Neural crest cell (in vitro differentiated cells): ENCODE results near the gene DGKZ. TPM values are rescaled to one million over a fixed set of nuclear protein-coding genes. Genes with fewer than 3 reads are reported as not detected.
A peak's percentile ranks its signal among the peaks of the same experiment; 100 is the strongest.

Experiments used
- DNase-seq: peaks from one replicate; pipeline ENCODE4 v3.0.0; 2021; ENCODE audit warnings: low read depth, mixed read lengths, low spot score
- H3K27ac Mint-ChIP-seq: one replicate; pipeline ENCODE4 v1.8.0; 2021; ENCODE audit warnings: mild to moderate bottlenecking, mixed read lengths; ENCODE audit not compliant: unreplicated experiment
- H3K27me3 Mint-ChIP-seq: 2 replicates; pipeline ENCODE4 v1.8.0; 2021; ENCODE audit warnings: low read depth, mild to moderate bottlenecking, mixed read lengths
- H3K36me3 Mint-ChIP-seq: 2 replicates; pipeline ENCODE4 v1.8.0; 2021; ENCODE audit warnings: low read depth, mild to moderate bottlenecking, mixed read lengths
- H3K4me1 Mint-ChIP-seq: 2 replicates; pipeline ENCODE4 v1.8.0; 2021; ENCODE audit warnings: mixed read lengths
- H3K4me3 Mint-ChIP-seq: one replicate; pipeline ENCODE4 v1.8.0; 2021; ENCODE audit warnings: mild to moderate bottlenecking, mixed read lengths
- H3K9me3 Mint-ChIP-seq: 2 replicates; pipeline ENCODE4 v1.8.0; 2021; ENCODE audit warnings: mixed read lengths
- total RNA-seq: library from RNA; stranded (reverse); gene quantifications from 2 replicates; pipeline ENCODE4 v1.2.1, GENCODE V29; 2021
- TF ChIP-seq, protein P1 (sequence below): fragments of 200-600 bp; sonication (generic); conservative IDR thresholded peaks from 2 replicates; pipeline ENCODE4 v1.5.0; 2021; ENCODE audit warnings: antibody characterized with exemption, mild to moderate bottlenecking

Gene DGKZ
- total RNA-seq, 1 donor from 2014 or later = 60.1 TPM

DNA sequence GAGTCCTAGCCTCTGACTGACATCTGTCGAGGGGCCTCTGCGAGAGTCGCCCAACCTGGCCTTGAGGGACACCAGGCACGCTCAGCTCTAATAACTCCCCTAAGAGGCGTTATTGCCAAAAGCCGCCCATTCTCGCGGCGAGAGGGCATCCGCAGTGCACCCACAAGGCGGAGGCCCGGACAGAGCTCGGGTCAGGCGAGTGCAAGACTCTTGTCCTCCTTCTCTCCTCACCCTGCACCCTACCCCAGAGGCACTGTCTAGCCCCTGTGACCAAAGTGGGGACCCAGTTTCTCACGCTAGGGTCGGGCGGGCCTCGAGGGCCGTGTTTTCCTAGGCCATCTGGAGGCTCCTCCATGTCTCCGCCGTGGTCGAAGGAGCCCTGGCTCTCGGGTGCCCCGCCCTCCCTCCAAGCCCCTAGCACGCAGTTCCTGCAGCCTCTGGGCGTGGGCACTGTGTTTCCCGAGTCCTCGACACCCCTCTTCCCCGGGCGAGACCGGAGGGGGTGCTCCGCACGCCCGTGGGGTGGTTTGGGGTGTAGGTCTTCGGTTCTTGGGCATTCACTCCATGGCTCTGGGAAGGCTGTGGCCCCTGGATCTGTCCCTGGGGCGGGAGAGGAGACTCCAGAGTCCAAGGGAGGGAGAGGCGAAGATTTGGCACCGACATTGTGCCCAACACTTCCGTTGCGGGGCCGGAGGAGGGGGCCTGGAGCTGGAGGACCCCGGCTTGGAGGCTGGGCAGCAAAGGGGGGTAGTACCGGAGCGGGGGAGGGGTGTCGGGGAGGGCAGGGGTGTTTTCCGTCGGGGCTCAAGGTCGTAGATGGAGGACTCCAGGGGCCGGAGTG lies 43.3 kb downstream of the DGKZ start:
- TF ChIP-seq, protein P1, sequence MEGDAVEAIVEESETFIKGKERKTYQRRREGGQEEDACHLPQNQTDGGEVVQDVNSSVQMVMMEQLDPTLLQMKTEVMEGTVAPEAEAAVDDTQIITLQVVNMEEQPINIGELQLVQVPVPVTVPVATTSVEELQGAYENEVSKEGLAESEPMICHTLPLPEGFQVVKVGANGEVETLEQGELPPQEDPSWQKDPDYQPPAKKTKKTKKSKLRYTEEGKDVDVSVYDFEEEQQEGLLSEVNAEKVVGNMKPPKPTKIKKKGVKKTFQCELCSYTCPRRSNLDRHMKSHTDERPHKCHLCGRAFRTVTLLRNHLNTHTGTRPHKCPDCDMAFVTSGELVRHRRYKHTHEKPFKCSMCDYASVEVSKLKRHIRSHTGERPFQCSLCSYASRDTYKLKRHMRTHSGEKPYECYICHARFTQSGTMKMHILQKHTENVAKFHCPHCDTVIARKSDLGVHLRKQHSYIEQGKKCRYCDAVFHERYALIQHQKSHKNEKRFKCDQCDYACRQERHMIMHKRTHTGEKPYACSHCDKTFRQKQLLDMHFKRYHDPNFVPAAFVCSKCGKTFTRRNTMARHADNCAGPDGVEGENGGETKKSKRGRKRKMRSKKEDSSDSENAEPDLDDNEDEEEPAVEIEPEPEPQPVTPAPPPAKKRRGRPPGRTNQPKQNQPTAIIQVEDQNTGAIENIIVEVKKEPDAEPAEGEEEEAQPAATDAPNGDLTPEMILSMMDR = no peak
- DNase-seq = no peak
- peaks cover 18% of the 10 kb centered on the region for H3K4me1 Mint-ChIP-seq
- H3K4me3 Mint-ChIP-seq = peak overlapping the region; percentile 74
- H3K9me3 Mint-ChIP-seq = no peaks in the 10 kb centered on the region
- H3K36me3 Mint-ChIP-seq = no peaks in the 10 kb centered on the region
- peaks cover 75% of the 10 kb centered on the region for H3K27me3 Mint-ChIP-seq
- H3K27ac Mint-ChIP-seq = no peak overlapping the region

DNA sequence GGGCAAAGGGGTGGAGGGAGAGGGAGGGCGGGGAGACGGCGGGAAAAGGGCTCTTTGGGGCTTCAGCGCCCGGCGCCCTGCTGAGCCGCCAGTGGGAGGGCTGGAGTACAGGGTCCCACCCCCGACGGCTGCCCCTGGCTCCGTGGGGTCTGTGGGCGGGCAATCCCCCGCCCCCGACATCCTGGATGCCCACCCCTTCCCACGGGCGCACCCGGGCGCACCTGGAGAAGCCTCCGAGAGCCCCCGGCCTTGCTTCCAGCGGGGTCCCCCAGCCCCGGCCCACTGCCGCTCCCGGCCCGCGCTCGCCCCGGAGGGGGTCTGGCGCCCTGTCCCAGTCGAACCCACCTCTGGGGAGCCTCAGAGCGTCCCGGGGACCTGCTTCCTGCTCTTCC lies 43.9 kb downstream of the DGKZ start:
- Mint-ChIP-seq H3K27me3 (peaks cover 69% of the 10 kb centered on the region), H3K36me3 (no peaks in the 10 kb centered on the region), H3K9me3 (no peaks in the 10 kb centered on the region), H3K4me3 (no peak overlapping the region), H3K4me1 (peaks cover 18% of the 10 kb centered on the region), H3K27ac (no peak overlapping the region)
- TF ChIP-seq, protein P1 = no peak
- DNase-seq = no peak

DNA sequence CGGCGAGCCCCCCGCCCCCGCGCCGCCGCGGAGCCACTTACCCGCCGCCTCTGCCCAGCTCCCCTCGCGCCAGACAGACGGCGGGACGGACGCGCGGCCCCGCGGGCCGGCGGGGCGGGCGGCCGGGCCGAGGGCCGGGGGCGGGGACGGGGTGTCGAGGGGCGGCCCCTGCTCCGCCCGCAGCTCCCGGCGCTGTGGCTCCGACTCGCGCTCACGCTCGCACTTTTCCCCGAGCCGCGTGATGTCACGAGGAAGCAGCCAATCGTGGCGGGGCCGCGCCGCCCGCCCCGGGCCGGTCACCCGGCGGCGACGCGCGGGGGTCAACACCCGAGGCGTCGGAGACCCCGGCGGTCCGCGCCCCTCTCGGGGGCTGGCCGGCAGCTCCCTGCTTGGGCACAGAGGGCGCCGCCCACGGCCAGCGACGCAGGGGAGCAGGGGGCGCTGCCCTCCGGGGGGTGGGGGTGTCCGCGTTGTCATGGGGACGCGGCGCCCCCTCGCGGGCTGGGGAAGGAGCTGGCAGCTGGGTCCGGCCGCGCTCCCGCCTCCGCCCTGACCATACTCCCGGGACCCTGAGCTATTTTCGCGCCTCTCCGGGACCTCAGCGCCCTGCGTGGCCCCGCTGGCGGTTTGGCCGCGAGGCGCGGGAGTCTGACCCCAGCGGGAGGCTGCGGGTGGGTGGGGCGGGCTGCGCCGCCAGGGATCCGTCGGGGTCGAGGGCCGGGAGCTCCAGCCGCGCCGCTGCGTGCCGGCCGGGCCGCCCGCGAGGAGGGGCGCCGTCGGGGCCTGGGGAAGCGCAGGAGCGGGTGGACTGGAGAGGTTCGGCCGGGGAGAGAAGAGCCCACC lies 44.5 kb downstream of the DGKZ start, which contains the start of gene CHRM4:
CHRM4 (minus strand) TSS at position 199 of the 843 bp plus-strand sequence. CDS start 5,219 bp downstream, outside the sequence.
- TF ChIP-seq, protein P1 = peak; percentile 57

DNA sequence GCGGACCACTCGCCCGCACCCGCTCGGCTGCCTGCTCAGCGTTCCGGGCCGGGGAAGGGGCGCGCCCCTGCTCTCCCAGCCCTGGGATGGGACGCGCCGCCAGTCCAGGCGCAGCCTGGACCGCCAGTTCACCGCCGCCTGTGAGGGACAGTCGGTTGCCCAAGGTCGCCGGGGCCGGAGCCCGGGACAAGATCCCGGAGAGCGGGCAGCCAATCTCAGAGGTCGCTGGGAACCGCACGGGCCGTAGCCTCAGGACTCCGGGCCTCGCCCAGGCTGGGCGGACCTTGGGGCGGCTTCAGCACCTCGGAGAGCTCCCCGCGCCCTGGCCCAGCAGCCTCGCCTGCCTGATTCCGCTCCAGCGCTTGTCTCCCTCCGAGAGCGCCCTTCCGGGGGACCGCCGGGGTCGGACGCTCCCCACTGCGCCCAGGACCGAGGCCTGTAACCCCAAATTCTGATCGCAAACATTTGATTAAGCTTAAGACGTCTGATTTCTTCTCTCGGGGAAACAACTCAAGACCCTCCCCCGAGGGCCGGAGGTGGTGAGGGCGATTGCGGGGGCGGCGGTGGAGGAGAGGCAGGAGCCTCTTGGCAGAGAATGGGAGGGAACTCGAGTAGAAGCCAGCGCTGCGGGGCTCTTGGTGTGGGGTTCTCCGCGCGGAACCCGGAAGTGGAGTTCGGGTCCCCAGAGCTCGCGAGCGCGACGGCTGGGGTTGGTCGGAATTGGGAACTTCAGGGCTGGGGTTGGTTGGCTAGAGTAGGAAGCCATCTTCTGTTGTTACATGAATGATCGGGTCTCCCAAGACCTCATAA lies 45.4 kb downstream of the DGKZ start:
- TF ChIP-seq, protein P1 = no peak
- H3K27me3 Mint-ChIP-seq = peaks cover 55% of the 10 kb centered on the region
- H3K4me3 Mint-ChIP-seq = peak overlapping the region; percentile 90
- peak; percentile 85 for DNase-seq
- no peak overlapping the region for H3K27ac Mint-ChIP-seq
- no peaks in the 10 kb centered on the region for H3K36me3 Mint-ChIP-seq
- H3K4me1 Mint-ChIP-seq = peaks cover 18% of the 10 kb centered on the region
- H3K9me3 Mint-ChIP-seq = no peaks in the 10 kb centered on the region

More for the DNA sequence above, 44.5 kb downstream of the DGKZ start, which contains the start of gene CHRM4:
- peaks cover 63% of the 10 kb centered on the region for H3K27me3 Mint-ChIP-seq
- H3K4me1 Mint-ChIP-seq = peaks cover 18% of the 10 kb centered on the region
- peak; percentile 51 for DNase-seq
- H3K27ac Mint-ChIP-seq = no peak within 1 kb of the TSS
- peak within 1 kb of the TSS; percentile 90 for H3K4me3 Mint-ChIP-seq
- no peaks in the 10 kb centered on the region for H3K9me3 Mint-ChIP-seq
- H3K36me3 Mint-ChIP-seq = no peaks in the 10 kb centered on the region

DNA sequence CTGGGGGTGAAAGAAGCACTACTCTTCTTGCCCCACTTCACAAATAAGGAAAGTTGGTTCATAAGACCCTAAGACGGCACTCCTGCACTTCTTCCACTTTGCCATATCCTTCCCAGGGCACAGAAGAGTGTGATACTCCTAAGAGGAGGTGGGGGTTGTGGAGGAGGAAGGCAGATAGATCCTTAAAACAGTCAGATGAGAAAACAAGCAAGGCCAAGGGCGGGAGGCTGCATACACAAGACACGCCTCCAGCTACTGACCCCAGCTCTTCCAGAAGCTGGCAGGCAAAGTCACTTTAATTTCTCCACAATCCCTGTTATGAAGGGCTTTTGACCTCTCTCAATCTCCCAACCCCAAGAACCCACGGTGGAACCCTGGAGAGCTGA lies 46.0 kb downstream of the DGKZ start:
- H3K36me3 Mint-ChIP-seq = no peaks in the 10 kb centered on the region
- no peaks in the 10 kb centered on the region for H3K9me3 Mint-ChIP-seq
- H3K4me3 Mint-ChIP-seq = peak overlapping the region; percentile 90
- H3K27me3 Mint-ChIP-seq = peaks cover 49% of the 10 kb centered on the region
- DNase-seq = no peak
- peaks cover 15% of the 10 kb centered on the region for H3K4me1 Mint-ChIP-seq
- TF ChIP-seq, protein P1 = no peak
- H3K27ac Mint-ChIP-seq = no peak overlapping the region
